Measurements from ENCODE around the gene FGGY. TPM values are rescaled to one million over a fixed set of nuclear protein-coding genes. Genes with fewer than 3 reads are reported as not detected.

Gene FGGY
- total and polyA plus RNA-seq, 4 donors = 16.0 to 67.0 (median 43.4) TPM

GRCh38 chr1:59541161-59541560, 244.3 kb downstream of the FGGY start:
- H3K9ac ChIP-seq (ENCODE audit: low read depth in 1 of 2, low read length in 2 of 2) = no peak overlapping the region
- H3K27ac ChIP-seq (ENCODE audit: low read depth in 1 of 2, low read length in 2 of 2) = peak overlapping the region; percentile 23 to 74
- TF ChIP-seq MAX (IDR thresholded peaks at IDR 0.05) = no peak
- no peak for TF ChIP-seq SP1 (IDR thresholded peaks at IDR 0.05)
- TF ChIP-seq FOXA2 (IDR thresholded peaks at IDR 0.05) = no peak
- no peak for TF ChIP-seq FOXA1 (IDR thresholded peaks at IDR 0.05)
- WGBS = 94% methylated on average over 2 of the region's 2 CpGs
- peaks cover 10 to 41% (median 18%) of the 10 kb centered on the region in 4 donors for H3K4me1 ChIP-seq (ENCODE audit: control insufficient read depth in 4 of 4, insufficient read depth in 4 of 4, low read length in 3 of 4)
- H3K36me3 ChIP-seq (ENCODE audit: control insufficient read depth in 4 of 4, insufficient read depth in 3 of 4, low read depth in 1 of 4, low read length in 3 of 4) = no peaks in the 10 kb centered on the region
- no peaks in the 10 kb centered on the region for H3K9me3 ChIP-seq (ENCODE audit: control insufficient read depth in 4 of 4, low read length in 3 of 4)
- H3K4me3 ChIP-seq (ENCODE audit: low read depth in 1 of 3, low read length in 3 of 3) = no peak overlapping the region
- H3K27me3 ChIP-seq (ENCODE audit: control insufficient read depth in 4 of 4, insufficient read depth in 4 of 4, low read length in 3 of 4) = no peaks in the 10 kb centered on the region
- no peak for DNase-seq (ENCODE audit: low spot score)

DNA sequence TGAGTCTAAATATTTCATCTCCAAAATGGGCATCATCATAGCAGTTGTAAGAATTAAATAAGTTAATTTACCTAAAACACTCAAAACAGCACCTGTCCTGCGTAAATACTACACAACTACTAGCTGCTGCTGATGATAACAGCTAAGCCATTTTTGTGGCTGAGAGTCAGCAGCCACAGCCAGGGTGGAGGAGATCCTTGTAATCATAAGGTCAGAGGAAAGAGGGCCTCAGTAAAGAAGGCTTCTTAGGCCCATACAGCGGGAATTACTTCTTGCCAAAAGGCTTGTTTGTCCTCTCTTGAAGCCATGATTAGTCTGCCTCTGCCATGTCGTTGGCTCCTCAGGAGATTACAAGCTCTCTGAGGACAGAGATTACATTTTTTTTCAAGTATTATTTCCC, 245.0 kb downstream of the FGGY start:
- TF ChIP-seq GABPA (IDR thresholded peaks at IDR 0.05 in 1 of 2, conservative IDR thresholded peaks at IDR 0.05 in 1 of 2) = no peak
- TF ChIP-seq, protein P1, sequence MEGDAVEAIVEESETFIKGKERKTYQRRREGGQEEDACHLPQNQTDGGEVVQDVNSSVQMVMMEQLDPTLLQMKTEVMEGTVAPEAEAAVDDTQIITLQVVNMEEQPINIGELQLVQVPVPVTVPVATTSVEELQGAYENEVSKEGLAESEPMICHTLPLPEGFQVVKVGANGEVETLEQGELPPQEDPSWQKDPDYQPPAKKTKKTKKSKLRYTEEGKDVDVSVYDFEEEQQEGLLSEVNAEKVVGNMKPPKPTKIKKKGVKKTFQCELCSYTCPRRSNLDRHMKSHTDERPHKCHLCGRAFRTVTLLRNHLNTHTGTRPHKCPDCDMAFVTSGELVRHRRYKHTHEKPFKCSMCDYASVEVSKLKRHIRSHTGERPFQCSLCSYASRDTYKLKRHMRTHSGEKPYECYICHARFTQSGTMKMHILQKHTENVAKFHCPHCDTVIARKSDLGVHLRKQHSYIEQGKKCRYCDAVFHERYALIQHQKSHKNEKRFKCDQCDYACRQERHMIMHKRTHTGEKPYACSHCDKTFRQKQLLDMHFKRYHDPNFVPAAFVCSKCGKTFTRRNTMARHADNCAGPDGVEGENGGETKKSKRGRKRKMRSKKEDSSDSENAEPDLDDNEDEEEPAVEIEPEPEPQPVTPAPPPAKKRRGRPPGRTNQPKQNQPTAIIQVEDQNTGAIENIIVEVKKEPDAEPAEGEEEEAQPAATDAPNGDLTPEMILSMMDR (IDR thresholded peaks at IDR 0.05; ENCODE audit: low read depth, low read length, missing input control) = no peak
- TF ChIP-seq RXRA (IDR thresholded peaks at IDR 0.05) = no peak
- TF ChIP-seq FOXA2 (IDR thresholded peaks at IDR 0.05) = no peak
- TF ChIP-seq EGR1 (IDR thresholded peaks at IDR 0.05; ENCODE audit: low read depth in 2 of 2) = no peak
- no peak for TF ChIP-seq NR2F2 (IDR thresholded peaks at IDR 0.05)
- no peak for TF ChIP-seq REST (IDR thresholded peaks at IDR 0.05)
- TF ChIP-seq HNF4G (IDR thresholded peaks at IDR 0.05) = no peak
- no peak for TF ChIP-seq HNF4A (conservative IDR thresholded peaks at IDR 0.05)
- TF ChIP-seq FOXA1 (IDR thresholded peaks at IDR 0.05) = no peak
- no peak for TF ChIP-seq ZBTB33 (IDR thresholded peaks at IDR 0.05)
- TF ChIP-seq YY1 (IDR thresholded peaks at IDR 0.05) = no peak
- no peak for DNase-seq (ENCODE audit: low spot score)
- no peak overlapping the region for H3K4me3 ChIP-seq (ENCODE audit: low read depth in 1 of 3, low read length in 3 of 3)
- H3K27me3 ChIP-seq (ENCODE audit: control insufficient read depth in 4 of 4, insufficient read depth in 4 of 4, low read length in 3 of 4) = no peaks in the 10 kb centered on the region
- peak overlapping the region; percentile 60 to 74 for H3K27ac ChIP-seq (ENCODE audit: low read depth in 1 of 2, low read length in 2 of 2)
- no peaks in the 10 kb centered on the region for H3K9me3 ChIP-seq (ENCODE audit: control insufficient read depth in 4 of 4, low read length in 3 of 4)
- no peak overlapping the region for H3K9ac ChIP-seq (ENCODE audit: low read depth in 1 of 2, low read length in 2 of 2)
- H3K36me3 ChIP-seq (ENCODE audit: control insufficient read depth in 4 of 4, insufficient read depth in 3 of 4, low read depth in 1 of 4, low read length in 3 of 4) = no peaks in the 10 kb centered on the region
- WGBS = 90% methylated on average over 3 of the region's 3 CpGs
- peaks cover 10 to 41% (median 18%) of the 10 kb centered on the region in 4 donors for H3K4me1 ChIP-seq (ENCODE audit: control insufficient read depth in 4 of 4, insufficient read depth in 4 of 4, low read length in 3 of 4)

Data from liver (tissue), 9 donors.